Uterus (tissue), 2 donors: ENCODE results near the gene NBPF1.

Experiments used
- POLR2A ChIP-seq, 2 donors: fragments of 450-650 bp; IDR thresholded peaks; one replicate each; pipeline ENCODE4 v1.6.1; 2016; ENCODE audit warnings: antibody characterized with exemption in 2 of 2, mild to moderate bottlenecking in 1 of 2, moderate library complexity in 1 of 2
- TF ChIP-seq, protein P1 (sequence below), 4 experiments: fragments of 200-600 bp in 2 of 4; fragments of 450-650 bp in 2 of 4; sonication (generic) in 2 of 4; IDR thresholded peaks; one replicate each; pipeline ENCODE4 v1.5.1; 2016 to 2019; ENCODE audit warnings: antibody characterized with exemption in 4 of 4, mild to moderate bottlenecking in 2 of 4, moderate library complexity in 1 of 4

DNA sequence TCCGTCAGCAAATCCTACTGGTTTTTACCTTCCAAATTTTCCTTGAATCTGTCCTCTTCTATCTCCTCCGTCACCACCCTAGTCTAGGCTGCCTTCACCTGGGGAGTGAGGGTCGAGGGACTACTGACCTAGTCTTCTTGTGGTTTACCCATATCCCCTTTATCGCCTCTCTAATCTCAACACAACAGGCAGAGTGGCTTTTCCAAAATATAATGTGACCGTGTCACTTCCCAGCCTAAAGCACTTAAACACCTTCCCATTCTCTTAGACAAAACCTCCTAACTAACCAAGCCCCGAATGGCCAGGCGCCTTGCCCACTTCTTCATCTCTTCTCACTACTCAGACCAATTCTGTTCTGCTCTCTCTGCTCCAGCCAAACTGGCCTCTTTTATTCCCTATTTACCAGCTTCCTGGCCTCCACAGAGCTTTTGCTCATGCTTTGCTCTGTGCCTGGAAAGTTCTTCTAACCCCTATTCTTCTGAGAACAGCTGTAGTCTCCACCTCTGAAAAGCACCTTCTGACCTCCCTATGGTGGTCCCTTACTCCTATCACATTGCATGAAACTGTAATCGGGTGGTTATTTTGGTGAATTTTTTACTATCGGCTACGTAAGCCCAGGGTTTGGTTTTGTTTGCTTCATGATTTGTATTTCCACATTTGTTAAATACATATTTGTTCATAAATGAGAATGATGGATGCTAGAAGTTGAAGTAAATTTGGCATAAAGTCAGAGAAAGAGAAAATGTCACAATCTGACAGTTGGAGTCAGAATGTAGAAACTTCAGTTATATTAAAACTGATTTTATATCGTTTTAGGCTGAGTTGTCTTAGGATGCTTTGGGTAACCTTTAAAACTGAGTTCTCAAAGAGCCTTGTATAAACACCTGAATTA is 1.2 kb upstream of the NBPF1 start:
- TF ChIP-seq, protein P1, sequence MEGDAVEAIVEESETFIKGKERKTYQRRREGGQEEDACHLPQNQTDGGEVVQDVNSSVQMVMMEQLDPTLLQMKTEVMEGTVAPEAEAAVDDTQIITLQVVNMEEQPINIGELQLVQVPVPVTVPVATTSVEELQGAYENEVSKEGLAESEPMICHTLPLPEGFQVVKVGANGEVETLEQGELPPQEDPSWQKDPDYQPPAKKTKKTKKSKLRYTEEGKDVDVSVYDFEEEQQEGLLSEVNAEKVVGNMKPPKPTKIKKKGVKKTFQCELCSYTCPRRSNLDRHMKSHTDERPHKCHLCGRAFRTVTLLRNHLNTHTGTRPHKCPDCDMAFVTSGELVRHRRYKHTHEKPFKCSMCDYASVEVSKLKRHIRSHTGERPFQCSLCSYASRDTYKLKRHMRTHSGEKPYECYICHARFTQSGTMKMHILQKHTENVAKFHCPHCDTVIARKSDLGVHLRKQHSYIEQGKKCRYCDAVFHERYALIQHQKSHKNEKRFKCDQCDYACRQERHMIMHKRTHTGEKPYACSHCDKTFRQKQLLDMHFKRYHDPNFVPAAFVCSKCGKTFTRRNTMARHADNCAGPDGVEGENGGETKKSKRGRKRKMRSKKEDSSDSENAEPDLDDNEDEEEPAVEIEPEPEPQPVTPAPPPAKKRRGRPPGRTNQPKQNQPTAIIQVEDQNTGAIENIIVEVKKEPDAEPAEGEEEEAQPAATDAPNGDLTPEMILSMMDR (IDR thresholded peaks at IDR 0.05), result no peak
- no peak for TF ChIP-seq POLR2A (IDR thresholded peaks at IDR 0.05)
